ENCODE results near the gene ZCCHC8.
"Not testable (repeated sequence)": the region's sequence is repeated elsewhere in the genome, so short reads cannot be mapped to it uniquely, and the experiment has no call there.

ZCCHC8 gene

DNA sequence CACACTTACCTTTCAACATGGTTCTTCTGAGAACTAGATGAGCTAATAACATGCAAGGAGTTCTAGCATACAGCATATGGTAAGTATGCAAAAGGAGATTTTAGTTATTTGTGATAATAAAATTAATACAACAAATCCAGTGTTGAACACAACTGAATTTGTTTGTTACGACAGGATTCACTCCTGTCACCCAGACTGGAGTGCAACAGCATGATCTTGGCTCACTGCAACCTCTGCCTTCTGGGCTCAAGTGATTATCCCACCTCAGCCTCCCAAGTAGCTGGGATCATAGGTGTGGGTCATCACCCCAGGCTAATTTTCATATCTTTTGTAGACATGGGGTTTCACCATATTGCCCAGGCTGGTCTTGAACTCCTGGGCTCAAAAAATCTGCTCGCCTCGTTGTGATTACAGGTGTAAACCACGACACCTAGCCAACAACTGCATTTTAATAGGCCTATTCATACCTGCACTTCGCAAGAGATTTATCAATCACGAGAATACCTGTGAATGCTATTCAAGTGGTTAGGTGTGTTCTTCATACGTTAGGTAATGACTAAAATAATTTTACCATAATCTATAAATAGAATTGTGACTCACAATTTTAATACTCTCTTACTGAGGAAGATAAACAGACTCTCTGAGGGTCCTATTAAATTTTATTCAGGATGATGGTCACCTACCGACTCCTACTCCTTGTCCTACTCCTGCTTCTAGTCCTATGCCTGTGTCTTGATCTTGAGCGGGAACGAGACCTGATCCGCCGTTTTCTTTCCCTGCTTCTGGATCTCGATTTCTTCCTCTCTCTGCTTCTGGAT lies 16.0 kb upstream of the ZCCHC8 start:
- TF ChIP-seq SUZ12 (IDR thresholded peaks at IDR 0.05) (no peak), ARNT (IDR thresholded peaks at IDR 0.05) (no peak), SP1 (IDR thresholded peaks at IDR 0.05) (no peak), L3MBTL2 (conservative IDR thresholded peaks at IDR 0.05) (no peak), FOXA1 (IDR thresholded peaks at IDR 0.05) (no peak), NFRKB (IDR thresholded peaks at IDR 0.05) (no peak), CTBP1 (IDR thresholded peaks at IDR 0.05; ENCODE audit: borderline replicate concordance) (no peak), ELF4 (IDR thresholded peaks at IDR 0.05) (no peak), FOXM1 (IDR thresholded peaks at IDR 0.05; ENCODE audit: borderline replicate concordance) (no peak), BHLHE40 (IDR thresholded peaks at IDR 0.05; ENCODE audit: borderline replicate concordance) (no peak), HDGF (IDR thresholded peaks at IDR 0.05; ENCODE audit: borderline replicate concordance) (no peak), FOXK2 (IDR thresholded peaks at IDR 0.05) (no peak), ZNF384 (IDR thresholded peaks at IDR 0.05) (no peak), PKNOX1 (IDR thresholded peaks at IDR 0.05) (no peak), LEF1 (IDR thresholded peaks at IDR 0.05; ENCODE audit: borderline replicate concordance) (no peak)
- no peak for DNase-seq (ENCODE audit: extremely low spot score)
- ChIA-PET CTCF (no interaction called here), POLR2A (no interaction called here)

DNA sequence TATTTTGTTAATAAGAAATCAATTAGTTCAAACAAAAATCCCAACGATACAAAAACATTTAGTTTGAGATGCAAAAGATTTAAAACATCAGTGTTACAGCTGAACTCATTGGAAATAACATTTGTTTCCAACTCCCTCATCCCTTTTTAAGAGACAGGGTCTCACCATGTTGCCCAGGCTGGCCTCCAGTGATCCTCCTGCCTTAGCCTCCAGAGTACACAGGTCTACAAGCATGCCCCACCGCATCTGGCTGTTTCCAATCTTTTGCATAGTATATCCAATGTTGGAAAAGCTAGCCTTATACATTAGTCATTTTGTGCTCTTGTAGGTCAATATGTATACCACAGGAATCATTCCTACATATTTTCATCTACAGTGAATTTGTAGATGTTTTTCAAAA lies 14.5 kb upstream of the ZCCHC8 start:
- no peak for DNase-seq (ENCODE audit: extremely low spot score)
- TF ChIP-seq FOXA1 (IDR thresholded peaks at IDR 0.05): no peak
- no peak for TF ChIP-seq HDGF (IDR thresholded peaks at IDR 0.05; ENCODE audit: borderline replicate concordance)
- TF ChIP-seq FOXK2 (IDR thresholded peaks at IDR 0.05): no peak
- no peak for TF ChIP-seq TARDBP (IDR thresholded peaks at IDR 0.05)
- ChIA-PET POLR2A (no interaction called here), CTCF (no interaction called here)

- ChIA-PET POLR2A (interaction anchor here (1.4 to 3.7 kb wide), 3 partner anchors 9 to 13 kb away, joined by 4 to 17 read pairs (median 16); partner anchors contain the start of genes KNTC1, RSRC2 and ZCCHC8), CTCF (no interaction called here)
- TF ChIP-seq ARNT (IDR thresholded peaks at IDR 0.05) (no peak), TARDBP (IDR thresholded peaks at IDR 0.05) (no peak), FOXK2 (IDR thresholded peaks at IDR 0.05) (no peak), HDGF (IDR thresholded peaks at IDR 0.05; ENCODE audit: borderline replicate concordance) (no peak)
- no peak for DNase-seq (ENCODE audit: extremely low spot score)
Measured at GRCh38 chr12:122513660-122514059, 12.9 kb upstream of the ZCCHC8 start.

GRCh38 chr12:122513028-122513427 lies 12.3 kb upstream of the ZCCHC8 start:
- not testable (repeated sequence) for DNase-seq (ENCODE audit: extremely low spot score)
- ChIA-PET POLR2A (interaction anchor here (1.4 to 3.7 kb wide), 3 partner anchors 10 to 13 kb away, joined by 4 to 17 read pairs (median 16); partner anchors contain the start of genes KNTC1, RSRC2 and ZCCHC8), CTCF (interaction anchor here (0.7 kb wide), 1 partner anchor 15 kb away, joined by 3 read pairs; no protein-coding TSS in a partner anchor)

- CTCF ChIA-PET: no interaction called here
- POLR2A ChIA-PET: interaction anchor here (1.2 kb wide), 1 partner anchor 19 kb away, joined by 3 read pairs; the partner anchor contains the start of genes KNTC1 and RSRC2
- DNase-seq (ENCODE audit: extremely low spot score): no peak
- TF ChIP-seq ZNF384 (IDR thresholded peaks at IDR 0.05): no peak
- TF ChIP-seq L3MBTL2 (conservative IDR thresholded peaks at IDR 0.05): no peak
- no peak for TF ChIP-seq LEF1 (IDR thresholded peaks at IDR 0.05; ENCODE audit: borderline replicate concordance)
- TF ChIP-seq NFRKB (IDR thresholded peaks at IDR 0.05): no peak
- TF ChIP-seq TARDBP (IDR thresholded peaks at IDR 0.05): no peak
- no peak for TF ChIP-seq HDGF (IDR thresholded peaks at IDR 0.05; ENCODE audit: borderline replicate concordance)
- no peak for TF ChIP-seq FOXK2 (IDR thresholded peaks at IDR 0.05)
- TF ChIP-seq FOXM1 (IDR thresholded peaks at IDR 0.05; ENCODE audit: borderline replicate concordance): no peak
- no peak for TF ChIP-seq CTBP1 (IDR thresholded peaks at IDR 0.05; ENCODE audit: borderline replicate concordance)
Measured at GRCh38 chr12:122508163-122508562, 7.4 kb upstream of the ZCCHC8 start.

GRCh38 chr12:122506393-122506938 lies 5.7 kb upstream of the ZCCHC8 start:
- TF ChIP-seq SUZ12 (IDR thresholded peaks at IDR 0.05): no peak
- TF ChIP-seq SP1 (IDR thresholded peaks at IDR 0.05): no peak
- TF ChIP-seq ARNT (IDR thresholded peaks at IDR 0.05): no peak
- TF ChIP-seq L3MBTL2 (conservative IDR thresholded peaks at IDR 0.05): no peak
- TF ChIP-seq FOXM1 (IDR thresholded peaks at IDR 0.05; ENCODE audit: borderline replicate concordance): no peak
- TF ChIP-seq NFRKB (IDR thresholded peaks at IDR 0.05): no peak
- TF ChIP-seq PKNOX1 (IDR thresholded peaks at IDR 0.05): no peak
- TF ChIP-seq LEF1 (IDR thresholded peaks at IDR 0.05; ENCODE audit: borderline replicate concordance): no peak
- TF ChIP-seq FOXA1 (IDR thresholded peaks at IDR 0.05): no peak
- no peak for TF ChIP-seq TARDBP (IDR thresholded peaks at IDR 0.05)
- no peak for TF ChIP-seq CTBP1 (IDR thresholded peaks at IDR 0.05; ENCODE audit: borderline replicate concordance)
- no peak for TF ChIP-seq BHLHE40 (IDR thresholded peaks at IDR 0.05; ENCODE audit: borderline replicate concordance)
- no peak for TF ChIP-seq ZNF384 (IDR thresholded peaks at IDR 0.05)
- TF ChIP-seq HDGF (IDR thresholded peaks at IDR 0.05; ENCODE audit: borderline replicate concordance): no peak
- no peak for TF ChIP-seq ELF4 (IDR thresholded peaks at IDR 0.05)
- TF ChIP-seq FOXK2 (IDR thresholded peaks at IDR 0.05): no peak
- no peak for DNase-seq (ENCODE audit: extremely low spot score)
- ChIA-PET POLR2A (no interaction called here), CTCF (no interaction called here)

Measured in HEK293T (cell line).